ENCODE measurements around the gene TMC5. TPM values are rescaled to one million over a fixed set of nuclear protein-coding genes. Genes with fewer than 3 reads are reported as not detected.

TMC5 gene
- polyA plus RNA-seq, 1 experiment, result not detected

- Histone ChIP-seq H3K4me3 (ENCODE audit: low read depth, low read length) (no peak overlapping the region), H3K27me3 (ENCODE audit: control insufficient read depth, insufficient read depth, low read length) (no peaks in the 10 kb centered on the region), H3K27ac (ENCODE audit: low read depth, low read length) (no peak overlapping the region), H3K9me3 (ENCODE audit: control insufficient read depth, insufficient read depth, low read length) (no peaks in the 10 kb centered on the region)
- TF ChIP-seq CTCF (IDR thresholded peaks at IDR 0.05; ENCODE audit: low read depth, low read length), result no peak
- POLR2A ChIA-PET, result no interaction called here
- no peak for DNase-seq (ENCODE audit: low read depth, low spot score)
- CTCF ChIA-PET, result no interaction called here
Measured at GRCh38 chr16:19486750-19487325, 69.2 kb downstream of the TMC5 start.

GRCh38 chr16:19488213-19488640, 70.5 kb downstream of the TMC5 start:
- ChIA-PET CTCF (interaction anchor here (1.1 kb wide), 1 partner anchor 15 kb away, joined by 3 read pairs; no protein-coding TSS in a partner anchor), POLR2A (no interaction called here)
- no peak for DNase-seq (ENCODE audit: low read depth, low spot score)
- H3K9me3 ChIP-seq (ENCODE audit: control insufficient read depth, insufficient read depth, low read length), result no peaks in the 10 kb centered on the region
- no peaks in the 10 kb centered on the region for H3K27me3 ChIP-seq (ENCODE audit: control insufficient read depth, insufficient read depth, low read length)
- no peak for TF ChIP-seq CTCF (IDR thresholded peaks at IDR 0.05; ENCODE audit: low read depth, low read length)
- H3K4me3 ChIP-seq (ENCODE audit: low read depth, low read length), result no peak overlapping the region
- no peak overlapping the region for H3K27ac ChIP-seq (ENCODE audit: low read depth, low read length)

GRCh38 chr16:19490619-19491018, 72.9 kb downstream of the TMC5 start:
- no peak for DNase-seq (ENCODE audit: low read depth, low spot score)
- POLR2A ChIA-PET, result no interaction called here
- no peak overlapping the region for H3K4me3 ChIP-seq (ENCODE audit: low read depth, low read length)
- no peaks in the 10 kb centered on the region for H3K9me3 ChIP-seq (ENCODE audit: control insufficient read depth, insufficient read depth, low read length)
- CTCF ChIA-PET, result interaction anchor here (2.5 kb wide), 1 partner anchor 12 kb away, joined by 13 read pairs; no protein-coding TSS in a partner anchor
- H3K27ac ChIP-seq (ENCODE audit: low read depth, low read length), result no peak overlapping the region
- TF ChIP-seq CTCF (IDR thresholded peaks at IDR 0.05; ENCODE audit: low read depth, low read length), result no peak
- no peaks in the 10 kb centered on the region for H3K27me3 ChIP-seq (ENCODE audit: control insufficient read depth, insufficient read depth, low read length)

GRCh38 chr16:19497176-19497575, 79.5 kb downstream of the TMC5 start:
- Histone ChIP-seq H3K4me3 (ENCODE audit: low read depth, low read length) (no peak overlapping the region), H3K27me3 (ENCODE audit: control insufficient read depth, insufficient read depth, low read length) (no peaks in the 10 kb centered on the region), H3K27ac (ENCODE audit: low read depth, low read length) (no peak overlapping the region), H3K9me3 (ENCODE audit: control insufficient read depth, insufficient read depth, low read length) (no peaks in the 10 kb centered on the region)
- no peak for DNase-seq (ENCODE audit: low read depth, low spot score)
- ChIA-PET CTCF (no interaction called here), POLR2A (no interaction called here)
- no peak for TF ChIP-seq CTCF (IDR thresholded peaks at IDR 0.05; ENCODE audit: low read depth, low read length)

- ChIA-PET POLR2A (no interaction called here), CTCF (no interaction called here)
Measured at GRCh38 chr16:19499006-19499405, 81.3 kb downstream of the TMC5 start.

More at GRCh38 chr16:19499006-19499405, 81.3 kb downstream of the TMC5 start:
- no peaks in the 10 kb centered on the region for H3K9me3 ChIP-seq (ENCODE audit: control insufficient read depth, insufficient read depth, low read length)
- TF ChIP-seq CTCF (IDR thresholded peaks at IDR 0.05; ENCODE audit: low read depth, low read length), result no peak
- H3K27ac ChIP-seq (ENCODE audit: low read depth, low read length), result no peak overlapping the region
- no peaks in the 10 kb centered on the region for H3K27me3 ChIP-seq (ENCODE audit: control insufficient read depth, insufficient read depth, low read length)
- DNase-seq (ENCODE audit: low read depth, low spot score), result no peak
- H3K4me3 ChIP-seq (ENCODE audit: low read depth, low read length), result no peak overlapping the region

All from AG04450 (cell line).